Measurements from ENCODE around the gene PPIP5K1. TPM values are rescaled to one million over a fixed set of nuclear protein-coding genes. Genes with fewer than 3 reads are reported as not detected.

PPIP5K1 gene
- total and polyA plus RNA-seq, 11 donors, result 7.2 to 23.0 (median 15.3) TPM

GRCh38 chr15:43517354-43518196, 72.4 kb downstream of the PPIP5K1 start, which contains the start of gene MAP1A:
Gene MAP1A (plus strand): TSS chr15:43517608. CDS start chr15:43521474, 3,866 bp downstream.
- peaks cover 0 to 27% (median 16%) of the 10 kb centered on the region in 9 donors for H3K36me3 ChIP-seq
- H3K4me3 ChIP-seq, result peak within 1 kb of the TSS; percentile 13 to 79 (median 56)
- peaks cover 0 to 5% (median 0%) of the 10 kb centered on the region in 9 donors for H3K27me3 ChIP-seq
- ATAC-seq, result peak; percentile 7 to 67 (median 66)
- H3K27ac ChIP-seq, result peak within 1 kb of the TSS; percentile 38 to 94 (median 80)
- H3K9me3 ChIP-seq, result no peaks in the 10 kb centered on the region
- peaks cover 0 to 52% (median 30%) of the 10 kb centered on the region in 12 donors for H3K4me1 ChIP-seq
- peak; percentile 65 to 82 (median 68) for DNase-seq
- intact Hi-C loops (cut with DNase I), result loop anchor here in 2 of 10 donors (5.0 to 10.0 kb wide), 2 partner anchors 35 to 73 kb away; no protein-coding TSS in a partner anchor
- TF ChIP-seq POLR2A (IDR thresholded peaks at IDR 0.05) (no peak), CTCF (IDR thresholded peaks at IDR 0.05) (peak in 1 of 12 donors; percentile 11)
- 6 to 15% (median 10%) methylated on average over 11 to 15 of the region's 15 CpGs for WGBS, 4 donors

- ATAC-seq (peak in 2 of 4 donors; percentile 1 to 11), DNase-seq (no peak)
- Histone ChIP-seq H3K4me3 (peak overlapping the region in 11 of 12 donors; percentile 37 to 79 (median 58)), H3K36me3 (peaks cover 0 to 20% (median 10%) of the 10 kb centered on the region in 9 donors), H3K9me3 (no peaks in the 10 kb centered on the region), H3K27ac (peak overlapping the region in 11 of 12 donors; percentile 47 to 94 (median 81)), H3K4me1 (peaks cover 0 to 53% (median 30%) of the 10 kb centered on the region in 12 donors), H3K27me3 (peaks cover 0 to 5% (median 0%) of the 10 kb centered on the region in 9 donors)
- 41 to 51% (median 44%) methylated on average over 4 of the region's 4 CpGs for WGBS, 4 donors
- no peak for TF ChIP-seq CTCF (IDR thresholded peaks at IDR 0.05)
- TF ChIP-seq POLR2A (IDR thresholded peaks at IDR 0.05), result no peak
- intact Hi-C loops (cut with DNase I), result loop anchor here in 2 of 10 donors (5.0 to 10.0 kb wide), 2 partner anchors 35 to 72 kb away; no protein-coding TSS in a partner anchor
These were observed 73.1 kb downstream of the PPIP5K1 start for GRCh38 chr15:43516801-43517353.

GRCh38 chr15:43516185-43516584, 73.8 kb downstream of the PPIP5K1 start:
- peaks cover 0 to 60% (median 36%) of the 10 kb centered on the region in 12 donors for H3K4me1 ChIP-seq

More at GRCh38 chr15:43516185-43516584, 73.8 kb downstream of the PPIP5K1 start:
- Histone ChIP-seq H3K27ac (peak overlapping the region in 11 of 12 donors; percentile 47 to 94 (median 81)), H3K36me3 (peaks cover 0 to 13% (median 4%) of the 10 kb centered on the region in 9 donors), H3K27me3 (peaks cover 0 to 5% (median 0%) of the 10 kb centered on the region in 9 donors), H3K9me3 (no peaks in the 10 kb centered on the region), H3K4me3 (peak overlapping the region in 5 of 12 donors; percentile 52 to 79 (median 68))
- ATAC-seq (peak; percentile 45 to 83 (median 66)), DNase-seq (peak in 4 of 5 donors; percentile 68 to 83 (median 80))
- intact Hi-C loops (cut with DNase I), result loop anchor here in 2 of 10 donors (5.0 to 10.0 kb wide), 2 partner anchors 34 to 71 kb away; no protein-coding TSS in a partner anchor
- TF ChIP-seq POLR2A (IDR thresholded peaks at IDR 0.05) (no peak), CTCF (IDR thresholded peaks at IDR 0.05) (no peak)
- WGBS, 4 donors, result 26 to 38% (median 34%) methylated on average over 5 of the region's 5 CpGs

Data from heart left ventricle (tissue), 16 donors.